K562 (cell line): ENCODE measurements around the gene FRYL. TPM values are rescaled to one million over a fixed set of nuclear protein-coding genes. Genes with fewer than 3 reads are reported as not detected.
"Not testable (repeated sequence)": the region's sequence is repeated elsewhere in the genome, so short reads cannot be mapped to it uniquely, and the experiment has no call there.

Experiments used
- ATAC-seq: fragments of 200-7000 bp; cut with Tn5 transposase; 3 replicates; pipeline ENCODE4 v1.9.1; 2020; ENCODE audit warnings: moderate library complexity
- BruUV-seq: library from RNA; stranded (reverse); fragments of 400-500 nt; replicated peaks from 2 replicates; lab custom pipeline; 2021; lab: Mats Ljungman, UMichigan
- CTCF ChIA-PET: fragments of 300-600 bp; formaldehyde crosslinking; extraction: SDS; loops from one replicate; lab custom pipeline; 2021; ENCODE audit warnings: low intra/inter-chr PET ratio; lab: Yijun Ruan, JAX
- POLR2A ChIA-PET: fragments of 300-600, 350-650 bp; sonication (Branson Sonifier 250); formaldehyde crosslinking; extraction: SDS; loops from one replicate; lab custom pipeline; 2021; ENCODE audit warnings: antibody characterized with exemption, inconsistent platforms; lab: Yijun Ruan, JAX
- DNase-seq, 4 experiments: peaks; one replicate each; pipeline versions ENCODE4 v3.0.0 to v3.0.0-alpha.2; 2011 to 2018; ENCODE audit warnings: low spot score in 3 of 4, mixed read lengths in 3 of 4; ENCODE audit errors: extremely low read depth in 1 of 4
- FAIRE-seq: peaks from 2 replicates; lab custom pipeline; 2011; peaks lifted over from hg19 to GRCh38; lab: Jason Lieb, UNC
- H2AFZ ChIP-seq: 2 replicates; pipeline ENCODE4 v1.6.0; 2011; ENCODE audit warnings: low read depth, low read length, control low read depth, inconsistent platforms
- H3K27ac ChIP-seq: fragments of 200-600 bp; 3 replicates; pipeline ENCODE4 v1.8.0; 2011; ENCODE audit warnings: low read depth, mild to moderate bottlenecking, control low read depth, inconsistent platforms, low read length, moderate library complexity, mixed read lengths; ENCODE audit errors: extremely low read depth
- H3K27me3 ChIP-seq, 2 experiments: fragments of 300-600 bp in 1 of 2; 2 replicates in 1 of 2; 3 replicates in 1 of 2; pipeline versions ENCODE4 v1.6.0 to v1.8.0; 2011; ENCODE audit warnings: inconsistent platforms in 2 of 2, low read length in 2 of 2, mild to moderate bottlenecking in 1 of 2, mixed read lengths in 1 of 2, moderate library complexity in 1 of 2; ENCODE audit not compliant: control insufficient read depth in 2 of 2, insufficient read depth in 2 of 2
- H3K36me3 ChIP-seq: fragments of 300-600 bp; 3 replicates; pipeline ENCODE4 v1.8.0; 2011; ENCODE audit warnings: mild to moderate bottlenecking, low read length, inconsistent platforms; ENCODE audit not compliant: control insufficient read depth, insufficient read depth
- H3K4me1 ChIP-seq, 2 experiments: fragments of 200-600 bp in 1 of 2; replicated peaks in 1 of 2; 2 replicates in 1 of 2; 3 replicates in 1 of 2; pipeline versions ENCODE4 v1.5.1 to v1.8.0; 2011; ENCODE audit warnings: inconsistent platforms in 2 of 2, low read length in 2 of 2, mild to moderate bottlenecking in 1 of 2, mixed read lengths in 1 of 2, moderate library complexity in 1 of 2; ENCODE audit not compliant: control insufficient read depth in 2 of 2, insufficient read depth in 2 of 2
- H3K4me2 ChIP-seq: 2 replicates; pipeline ENCODE4 v1.6.1; 2011; ENCODE audit warnings: low read length, control low read depth, inconsistent platforms, mixed read lengths; ENCODE audit not compliant: insufficient read depth
- H3K4me3 ChIP-seq: fragments of 200-600 bp; sonication (generic), shearing (Covaris generic); 2 replicates; pipeline ENCODE4 v1.5.1; 2016; ENCODE audit warnings: control low read depth, inconsistent platforms
- H3K79me2 ChIP-seq: fragments of 200-600 bp; 3 replicates; pipeline ENCODE4 v1.8.0; 2011; ENCODE audit warnings: low read length, inconsistent platforms; ENCODE audit not compliant: control insufficient read depth, insufficient read depth
- H3K9ac ChIP-seq, 2 experiments: 2 replicates each; pipeline versions ENCODE4 v1.6.0 to v1.6.1; 2011; ENCODE audit warnings: low read depth in 2 of 2, low read length in 2 of 2, control low read depth in 1 of 2, inconsistent platforms in 1 of 2, mild to moderate bottlenecking in 1 of 2, mixed read lengths in 1 of 2; ENCODE audit not compliant: insufficient read depth in 1 of 2
- H3K9me1 ChIP-seq: one replicate; pipeline ENCODE4 v1.6.0; 2011; ENCODE audit warnings: inconsistent platforms, mild to moderate bottlenecking, low read length, moderate library complexity; ENCODE audit not compliant: control insufficient read depth, insufficient read depth
- H3K9me3 ChIP-seq: replicated peaks from 2 replicates; pipeline ENCODE4 v1.5.1; 2011; ENCODE audit warnings: low read depth, low read length, inconsistent platforms; ENCODE audit not compliant: control insufficient read depth, insufficient read depth
- H4K20me1 ChIP-seq: replicated peaks from 2 replicates; pipeline ENCODE4 v1.6.1; 2011; ENCODE audit warnings: low read length, inconsistent platforms, mixed read lengths; ENCODE audit not compliant: control insufficient read depth, insufficient read depth
- EHMT2 ChIP-seq: fragments of 450-650 bp; IDR thresholded peaks from 2 replicates; pipeline ENCODE4 v1.6.1; 2018; ENCODE audit warnings: antibody characterized with exemption
- HDAC1 ChIP-seq, 2 experiments: fragments of 450-650 bp; IDR thresholded peaks; 2 replicates each; pipeline ENCODE4 v1.6.1; 2016 to 2017; ENCODE audit warnings: inconsistent platforms in 1 of 2, mild to moderate bottlenecking in 1 of 2, moderate library complexity in 1 of 2
- HMGN3 ChIP-seq: IDR thresholded peaks from 2 replicates; pipeline ENCODE4 v1.6.1; 2011; ENCODE audit warnings: borderline replicate concordance, low read depth, mild to moderate bottlenecking, mixed read lengths, low read length; ENCODE audit not compliant: insufficient read length; ENCODE audit errors: extremely low read depth
- HMGXB4 ChIP-seq: sonication (generic); formaldehyde crosslinking; IDR thresholded peaks from 2 replicates; pipeline ENCODE4 v1.8.1; 2023; ENCODE audit warnings: mild to moderate bottlenecking, missing genetic modification reagents
- KDM5B ChIP-seq: fragments of 200-600 bp; sonication (generic); IDR thresholded peaks from 2 replicates; pipeline ENCODE4 v1.6.1; 2012; ENCODE audit warnings: low read depth, mild to moderate bottlenecking, moderate library complexity, low read length, control low read depth, inconsistent platforms; ENCODE audit not compliant: insufficient replicate concordance
- SRSF9 ChIP-seq: fragments of 200-400 bp; formaldehyde crosslinking; IDR thresholded peaks from 2 replicates; pipeline ENCODE4 v1.6.1; 2017; ENCODE audit warnings: low read depth, low read length, borderline replicate concordance
- THAP7 ChIP-seq: fragments of 250-450 bp; sonication (Bioruptor Pico); IDR thresholded peaks from 2 replicates; pipeline ENCODE4 v1.5.0; 2021
- TOE1 ChIP-seq, 2 experiments: fragments of 450-650 bp in 1 of 2; sonication (generic) in 1 of 2; formaldehyde crosslinking in 1 of 2; IDR thresholded peaks; 2 replicates each; pipeline versions ENCODE4 v1.7.1 to v1.8.0; 2016 to 2022; ENCODE audit warnings: borderline replicate concordance in 2 of 2, mild to moderate bottlenecking in 2 of 2, antibody characterized with exemption in 1 of 2, inconsistent platforms in 1 of 2, low read depth in 1 of 2, missing genetic modification reagents in 1 of 2, moderate library complexity in 1 of 2
- ZNF354B ChIP-seq: fragments of 250-450 bp; sonication (Bioruptor Pico); IDR thresholded peaks from 2 replicates; pipeline ENCODE4 v1.4.0; 2020
- ZNF77 ChIP-seq: fragments of 250-450 bp; sonication (Bioruptor Pico); IDR thresholded peaks from 2 replicates; pipeline ENCODE4 v1.5.0; 2020
- WGBS: fragments of 100-300 bp; shearing (Covaris generic); methylation state at CpG from one replicate; pipeline ENCODE4 v1.1.6; 2016; ENCODE audit warnings: low coverage, mixed read lengths; ENCODE audit not compliant: insufficient coverage; ENCODE audit errors: missing lambda C conversion rate; 5-methylcytosine and 5-hydroxymethylcytosine counted together
- in situ Hi-C: fragments of 300-500 bp; cut with MboI; formaldehyde crosslinking; loops from 4 replicates; pipeline ENCODE4 v1.15.0; 2018; ENCODE audit warnings: inconsistent platforms, mixed read lengths
- intact Hi-C: fragments of 100-400 bp; cut with micrococcal nuclease; formaldehyde crosslinking; loops from 2 replicates; pipeline ENCODE4 v1.14.2; 2022
- polyA plus RNA-seq, 8 experiments: library from polyadenylated mRNA; depleted of rRNA in 4 of 8; stranded (reverse) in 5 of 8; unstranded in 3 of 8; fragments of >200 nt; fragmentation: Nextera tagmentation in 2 of 8; fragmentation: Illumina TruSeq in 1 of 8; extraction: Ambion mirVana in 2 of 8; extraction: Trizol in 1 of 8; gene quantifications; 2 replicates each; pipeline versions ENCODE4 v1.2.1 to v1.2.3, GENCODE V29; 2011 to 2014; ENCODE audit warnings: inconsistent platforms in 1 of 8, missing spikeins in 1 of 8
- total RNA-seq, 7 experiments: library from RNA; depleted of rRNA in 6 of 7; stranded (reverse); fragments of >200 nt in 6 of 7; fragmentation: Illumina TruSeq in 2 of 7; extraction: Trizol in 2 of 7; gene quantifications; 2 replicates each; pipeline versions ENCODE4 v1.2.1 to v1.2.3, GENCODE V29; 2011 to 2021; ENCODE audit warnings: low replicate concordance in 1 of 7

Gene FRYL
- total and polyA plus RNA-seq, 9 of the 15 experiments (the other 6 are each of a cell fraction or from before 2014, with no cell fraction given) = 7.2 to 34.9 (median 15.9) TPM

GRCh38 chr4:48454591-48454990, 325.5 kb downstream of the FRYL start (continued):
- no peak for TF ChIP-seq HMGXB4 (CRISPR knock-in tag)

GRCh38 chr4:48451656-48452055, 328.4 kb downstream of the FRYL start:
- H3K36me3 ChIP-seq, POLR2A ChIA-PET, H3K4me2 ChIP-seq, DNase-seq, H3K9me3 ChIP-seq, H3K4me3 ChIP-seq, H2AFZ ChIP-seq, BruUV-seq, H3K27ac ChIP-seq, H4K20me1 ChIP-seq, ATAC-seq, H3K27me3 ChIP-seq, H3K79me2 ChIP-seq, CTCF ChIA-PET, intact Hi-C loops, in situ Hi-C loops, H3K4me1 ChIP-seq, FAIRE-seq, H3K9me1 ChIP-seq, H3K9ac ChIP-seq: not testable (repeated sequence)
- 44% methylated on average over 3 of the region's 3 CpGs for WGBS

GRCh38 chr4:48450740-48451139, 329.3 kb downstream of the FRYL start:
- ATAC-seq = no peak
- Histone ChIP-seq H3K9me3 (no peaks in the 10 kb centered on the region), H4K20me1 (no peaks in the 10 kb centered on the region), H3K4me1 (peaks cover 0 to 2% of the 10 kb centered on the region in 2 experiments; a peak in 3 of 5 replicates), H3K4me3 (no peak overlapping the region), H3K27ac (no peak overlapping the region), H2AFZ (no peak overlapping the region), H3K9me1 (no peaks in the 10 kb centered on the region), H3K36me3 (no peaks in the 10 kb centered on the region), H3K4me2 (no peak overlapping the region), H3K9ac (no peak overlapping the region), H3K79me2 (no peaks in the 10 kb centered on the region), H3K27me3 (no peaks in the 10 kb centered on the region)
- CTCF ChIA-PET = no interaction called here
- intact Hi-C loops = no loop called here
- WGBS = 68% methylated on average over 3 of the region's 3 CpGs
- BruUV-seq = no TSS peak
- in situ Hi-C loops = no loop called here
- no peak for FAIRE-seq
- TF ChIP-seq ZNF354B (CRISPR knock-in tag) (no peak), KDM5B (no peak), TOE1 (IDR thresholded peaks at IDR 0.05; ENCODE audit: borderline replicate concordance) (no peak), TOE1 (CRISPR knock-in tag; IDR thresholded peaks at IDR 0.05; ENCODE audit: borderline replicate concordance, low read depth) (no peak), SRSF9 (no peak), HMGN3 (no peak), ZNF77 (CRISPR knock-in tag) (no peak), THAP7 (CRISPR knock-in tag) (no peak), HDAC1 (IDR thresholded peaks at IDR 0.05) (no peak), EHMT2 (no peak)
- POLR2A ChIA-PET = no interaction called here
- no peak for DNase-seq
